IMR-90 (cell line): ENCODE measurements around the gene ST3GAL3. TPM values are rescaled to one million over a fixed set of nuclear protein-coding genes. Genes with fewer than 3 reads are reported as not detected.

ENCODE experiments used
- ATAC-seq: fragments of 200-7000 bp; cut with Tn5 transposase; 2 replicates; pipeline ENCODE4 v1.9.1; 2020; ENCODE audit warnings: low read depth, mild to moderate bottlenecking, moderate library complexity
- BruUV-seq: library from RNA; stranded (reverse); fragments of 400-500 nt; replicated peaks from 2 replicates; lab custom pipeline; 2021; lab: Mats Ljungman, UMichigan
- CTCF ChIA-PET: fragments of 300-600 bp; formaldehyde crosslinking; extraction: SDS; loops from one replicate; lab custom pipeline; 2021; ENCODE audit warnings: antibody characterized with exemption; lab: Yijun Ruan, JAX
- POLR2A ChIA-PET: fragments of 300-600 bp; sonication (Branson Sonifier 250); formaldehyde crosslinking; loops from one replicate; lab custom pipeline; 2022; ENCODE audit warnings: antibody characterized with exemption; ENCODE audit not compliant: unreplicated experiment; lab: Charles Lee
- DNase-seq: peaks from one replicate; pipeline ENCODE4 v3.0.0; 2013
- H2AFZ ChIP-seq: replicated peaks from 2 replicates; pipeline ENCODE3; 2013; ENCODE audit warnings: low read length, mild to moderate bottlenecking; ENCODE audit not compliant: poor library complexity
- H2AK5ac ChIP-seq: 2 replicates; pipeline ENCODE4 v1.6.1; 2013; ENCODE audit warnings: low read depth, low read length, inconsistent platforms
- H2AK9ac ChIP-seq: replicated peaks from 2 replicates; pipeline ENCODE3; 2013; ENCODE audit warnings: mild to moderate bottlenecking, low read depth, low read length, moderate library complexity; ENCODE audit not compliant: poor library complexity
- H2BK120ac ChIP-seq: 2 replicates; pipeline ENCODE4 v1.6.1; 2013; ENCODE audit warnings: low read depth, low read length, inconsistent platforms
- H2BK15ac ChIP-seq: 3 replicates; pipeline ENCODE4 v1.6.1; 2013; ENCODE audit warnings: low read depth, low read length, inconsistent platforms
- H2BK20ac ChIP-seq: 2 replicates; pipeline ENCODE4 v1.6.1; 2013; ENCODE audit warnings: low read depth, mild to moderate bottlenecking, inconsistent platforms, low read length, moderate library complexity
- H2BK5ac ChIP-seq: 2 replicates; pipeline ENCODE4 v1.6.1; 2013; ENCODE audit warnings: mild to moderate bottlenecking, low read depth, low read length, inconsistent platforms; ENCODE audit not compliant: poor library complexity, severe bottlenecking
- H3K14ac ChIP-seq: replicated peaks from 2 replicates; pipeline ENCODE4 v1.6.1; 2013; ENCODE audit warnings: low read depth, low read length, inconsistent platforms
- H3K18ac ChIP-seq: 2 replicates; pipeline ENCODE4 v1.6.1; 2013; ENCODE audit warnings: low read depth, low read length, control low read depth
- H3K23ac ChIP-seq: 2 replicates; pipeline ENCODE4 v1.6.1; 2013; ENCODE audit warnings: low read depth, low read length, inconsistent platforms
- H3K27ac ChIP-seq: 2 replicates; pipeline ENCODE4 v1.5.1; 2013; ENCODE audit warnings: mild to moderate bottlenecking, control low read depth, low read length; ENCODE audit not compliant: insufficient read depth
- H3K27me3 ChIP-seq: 2 replicates; pipeline ENCODE4 v1.6.1; 2013; ENCODE audit warnings: low read length; ENCODE audit not compliant: control insufficient read depth, insufficient read depth
- H3K36me3 ChIP-seq: 2 replicates; pipeline ENCODE4 v1.6.1; 2013; ENCODE audit warnings: low read length, mixed read lengths; ENCODE audit not compliant: control insufficient read depth, insufficient read depth
- H3K4ac ChIP-seq: 2 replicates; pipeline ENCODE4 v1.6.1; 2013; ENCODE audit warnings: low read depth, low read length, inconsistent platforms
- H3K4me1 ChIP-seq: 2 replicates; pipeline ENCODE4 v1.6.1; 2013; ENCODE audit warnings: low read length, mixed read lengths; ENCODE audit not compliant: control insufficient read depth, insufficient read depth
- H3K4me2 ChIP-seq: 2 replicates; pipeline ENCODE4 v1.6.1; 2013; ENCODE audit warnings: low read depth, mild to moderate bottlenecking, control low read depth, low read length, moderate library complexity
- H3K4me3 ChIP-seq: 2 replicates; pipeline ENCODE4 v1.5.1; 2013; ENCODE audit warnings: low read depth, mild to moderate bottlenecking, control low read depth, low read length, moderate library complexity; ENCODE audit not compliant: insufficient read depth
- H3K56ac ChIP-seq: 2 replicates; pipeline ENCODE4 v1.6.1; 2013; ENCODE audit warnings: low read length, inconsistent platforms; ENCODE audit not compliant: insufficient read depth; ENCODE audit errors: extremely low read depth
- H3K79me1 ChIP-seq, 2 experiments: 2 replicates each; pipeline ENCODE4 v1.6.1; 2013; ENCODE audit warnings: low read length in 2 of 2, inconsistent platforms in 1 of 2, low read depth in 1 of 2
- H3K9ac ChIP-seq: 2 replicates; pipeline ENCODE4 v1.6.1; 2013; ENCODE audit warnings: low read depth, low read length, control low read depth
- H3K9me1 ChIP-seq: 2 replicates; pipeline ENCODE4 v1.6.1; 2013; ENCODE audit warnings: low read length, inconsistent platforms; ENCODE audit not compliant: insufficient read depth
- H3K9me3 ChIP-seq: 2 replicates; pipeline ENCODE4 v1.6.1; 2013; ENCODE audit warnings: low read length; ENCODE audit not compliant: control insufficient read depth, insufficient read depth
- H4K20me1 ChIP-seq: 2 replicates; pipeline ENCODE4 v1.6.1; 2013; ENCODE audit warnings: low read length, inconsistent platforms; ENCODE audit not compliant: insufficient read depth
- H4K5ac ChIP-seq: 2 replicates; pipeline ENCODE4 v1.6.1; 2013; ENCODE audit warnings: mild to moderate bottlenecking, low read depth, low read length, control low read depth
- H4K8ac ChIP-seq, 2 experiments: 2 replicates each; pipeline ENCODE4 v1.6.1; 2013; ENCODE audit warnings: low read depth in 2 of 2, low read length in 2 of 2, control low read depth in 1 of 2, inconsistent platforms in 1 of 2
- H4K91ac ChIP-seq: 2 replicates; pipeline ENCODE4 v1.6.1; 2013; ENCODE audit warnings: low read depth, low read length, inconsistent platforms; ENCODE audit not compliant: insufficient read depth
- MXI1 ChIP-seq: IDR thresholded peaks from 2 replicates; pipeline ENCODE4 v1.6.1; 2012; ENCODE audit warnings: low read depth, mild to moderate bottlenecking, low read length, moderate library complexity, borderline replicate concordance
- POLR2A ChIP-seq: IDR thresholded peaks from 2 replicates; pipeline ENCODE4 v1.6.1; 2012; ENCODE audit warnings: mild to moderate bottlenecking, low read depth, low read length
- RFX5 ChIP-seq: IDR thresholded peaks from 2 replicates; pipeline ENCODE4 v1.8.0; 2012; ENCODE audit warnings: low read depth, mild to moderate bottlenecking, low read length, moderate library complexity
- WGBS, 2 experiments: methylation state at CpG; one replicate each; pipeline versions ENCODE4 v1.1.5 to v1.1.7; 2013; ENCODE audit warnings: missing lambda C conversion rate in 2 of 2; ENCODE audit not compliant: insufficient read length in 1 of 2; ENCODE audit errors: extremely low coverage in 2 of 2; 5-methylcytosine and 5-hydroxymethylcytosine counted together
- dilution Hi-C: fragments of 300-500 bp; cut with HindIII; formaldehyde crosslinking; loops from one replicate; pipeline ENCODE4 v1.14.3; 2018; ENCODE audit warnings: low sequenced_read_pairs; ENCODE audit not compliant: unreplicated experiment
- in situ Hi-C: fragments of 300-500 bp; cut with MboI; formaldehyde crosslinking; loops from 3 replicates; pipeline ENCODE4 v1.14.3; 2019; ENCODE audit warnings: low sequenced_read_pairs, inconsistent platforms, mixed read lengths
- intact Hi-C: fragments of 100-400 bp; cut with micrococcal nuclease; formaldehyde crosslinking; loops from 2 replicates; pipeline ENCODE4 v1.10.0; 2022
- polyA plus RNA-seq, 3 experiments: library from polyadenylated mRNA; depleted of rRNA; stranded (reverse); fragments of >200 nt; gene quantifications; 2 replicates each; pipeline ENCODE4 v1.2.3, GENCODE V29; 2012; ENCODE audit warnings: low replicate concordance in 1 of 3
- total RNA-seq: library from RNA; depleted of rRNA; stranded (reverse); fragments of >200 nt; gene quantifications from 2 replicates; pipeline ENCODE4 v1.2.3, GENCODE V29; 2012
- TF ChIP-seq, protein P1 (sequence below): conservative IDR thresholded peaks from 2 replicates; pipeline ENCODE4 v1.5.1; 2012; ENCODE audit warnings: mild to moderate bottlenecking, low read depth, low read length, improper control_type of control experiment

ST3GAL3 gene
- total and polyA plus RNA-seq, 2 of the 4 experiments (the other 2 are of a cell fraction), result 12.0 to 14.8 TPM

DNA sequence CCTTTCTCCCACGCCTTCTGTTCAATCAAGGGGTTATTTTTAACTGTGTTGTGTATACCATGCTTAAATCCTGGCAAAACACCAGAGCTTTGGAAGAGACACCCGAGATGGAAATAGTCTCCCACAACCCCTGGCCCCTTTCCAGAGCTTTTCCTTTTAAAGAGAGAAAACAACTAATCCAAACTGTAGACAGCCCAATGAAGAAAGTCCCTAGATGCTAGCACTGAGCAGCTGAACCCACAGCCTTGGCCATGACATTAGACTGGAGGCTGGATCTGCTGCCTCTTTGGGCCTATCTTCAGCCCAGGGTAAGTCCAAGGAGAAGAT is 161.4 kb downstream of the ST3GAL3 start:
- Histone ChIP-seq H2BK120ac (no peak overlapping the region), H3K9ac (no peak overlapping the region), H2BK15ac (no peak overlapping the region), H3K4me1 (peaks cover 7% of the 10 kb centered on the region), H4K91ac (no peak overlapping the region), H3K23ac (peak overlapping the region; percentile 34; the same call in 1 of the 2 replicates), H3K4me2 (peak overlapping the region; percentile 8; the same call in 1 of the 2 replicates), H3K14ac (no peak overlapping the region), H3K27ac (no peak overlapping the region), H2AK5ac (peak overlapping the region; percentile 5; the same call in 1 of the 2 replicates), H2BK5ac (no peak overlapping the region), H3K36me3 (no peaks in the 10 kb centered on the region), H3K18ac (no peak overlapping the region), H3K9me3 (no peaks in the 10 kb centered on the region), H4K5ac (no peak overlapping the region), H2AK9ac (no peak overlapping the region), H3K4me3 (no peak overlapping the region), H3K56ac (no peak overlapping the region), H4K20me1 (peaks cover 25% of the 10 kb centered on the region; the same call in 1 of the 2 replicates), H3K79me1 (peaks cover 6 to 37% of the 10 kb centered on the region in 2 experiments; a peak in 2 of 4 replicates), H3K4ac (no peak overlapping the region), H2AFZ (no peak overlapping the region), H3K9me1 (peaks cover 20% of the 10 kb centered on the region), H2BK20ac (no peak overlapping the region), H4K8ac (no peak overlapping the region), H3K27me3 (no peaks in the 10 kb centered on the region)
- TF ChIP-seq RFX5, result no peak
- TF ChIP-seq, protein P1, sequence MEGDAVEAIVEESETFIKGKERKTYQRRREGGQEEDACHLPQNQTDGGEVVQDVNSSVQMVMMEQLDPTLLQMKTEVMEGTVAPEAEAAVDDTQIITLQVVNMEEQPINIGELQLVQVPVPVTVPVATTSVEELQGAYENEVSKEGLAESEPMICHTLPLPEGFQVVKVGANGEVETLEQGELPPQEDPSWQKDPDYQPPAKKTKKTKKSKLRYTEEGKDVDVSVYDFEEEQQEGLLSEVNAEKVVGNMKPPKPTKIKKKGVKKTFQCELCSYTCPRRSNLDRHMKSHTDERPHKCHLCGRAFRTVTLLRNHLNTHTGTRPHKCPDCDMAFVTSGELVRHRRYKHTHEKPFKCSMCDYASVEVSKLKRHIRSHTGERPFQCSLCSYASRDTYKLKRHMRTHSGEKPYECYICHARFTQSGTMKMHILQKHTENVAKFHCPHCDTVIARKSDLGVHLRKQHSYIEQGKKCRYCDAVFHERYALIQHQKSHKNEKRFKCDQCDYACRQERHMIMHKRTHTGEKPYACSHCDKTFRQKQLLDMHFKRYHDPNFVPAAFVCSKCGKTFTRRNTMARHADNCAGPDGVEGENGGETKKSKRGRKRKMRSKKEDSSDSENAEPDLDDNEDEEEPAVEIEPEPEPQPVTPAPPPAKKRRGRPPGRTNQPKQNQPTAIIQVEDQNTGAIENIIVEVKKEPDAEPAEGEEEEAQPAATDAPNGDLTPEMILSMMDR, result no peak
- no peak for TF ChIP-seq POLR2A
- TF ChIP-seq MXI1, result no peak
- ATAC-seq (peak; percentile 65), DNase-seq (peak; percentile 83)
- no CpG with 5 or more reads among the region's 2 CpGs for WGBS, 2 experiments
- intact Hi-C loops, result no loop called here
- POLR2A ChIA-PET, result no interaction called here
- in situ Hi-C loops, result no loop called here
- CTCF ChIA-PET, result interaction anchor here (1.3 kb wide), 1 partner anchor 105 kb away, joined by 4 read pairs; no protein-coding TSS in a partner anchor
- dilution Hi-C loops, result no loop called here
- BruUV-seq, result no TSS peak
